Right lobe of liver (tissue), 4 donors: ENCODE results near the gene ATP6V1D.

Experiments
- POLR2A ChIP-seq: fragments of 450-650 bp; IDR thresholded peaks from one replicate; pipeline ENCODE4 v1.6.1; 2017; ENCODE audit warnings: antibody characterized with exemption, mild to moderate bottlenecking
- TF ChIP-seq, protein P1 (sequence below), 4 donors: fragments of 200-600 bp in 3 of 4; fragments of 450-650 bp in 1 of 4; IDR thresholded peaks; one replicate each; pipeline versions ENCODE4 v1.5.1 to v1.8.0; 2016 to 2022; ENCODE audit warnings: antibody characterized with exemption in 4 of 4, mild to moderate bottlenecking in 2 of 4
- donor health status: DM: no; HTN: no; CAD: no.
- donor health status: DM: no; HTN: no; CAD: no.
- donor health status: DM: no; HTN: yes; CAD: no.

- TF ChIP-seq, protein P1, sequence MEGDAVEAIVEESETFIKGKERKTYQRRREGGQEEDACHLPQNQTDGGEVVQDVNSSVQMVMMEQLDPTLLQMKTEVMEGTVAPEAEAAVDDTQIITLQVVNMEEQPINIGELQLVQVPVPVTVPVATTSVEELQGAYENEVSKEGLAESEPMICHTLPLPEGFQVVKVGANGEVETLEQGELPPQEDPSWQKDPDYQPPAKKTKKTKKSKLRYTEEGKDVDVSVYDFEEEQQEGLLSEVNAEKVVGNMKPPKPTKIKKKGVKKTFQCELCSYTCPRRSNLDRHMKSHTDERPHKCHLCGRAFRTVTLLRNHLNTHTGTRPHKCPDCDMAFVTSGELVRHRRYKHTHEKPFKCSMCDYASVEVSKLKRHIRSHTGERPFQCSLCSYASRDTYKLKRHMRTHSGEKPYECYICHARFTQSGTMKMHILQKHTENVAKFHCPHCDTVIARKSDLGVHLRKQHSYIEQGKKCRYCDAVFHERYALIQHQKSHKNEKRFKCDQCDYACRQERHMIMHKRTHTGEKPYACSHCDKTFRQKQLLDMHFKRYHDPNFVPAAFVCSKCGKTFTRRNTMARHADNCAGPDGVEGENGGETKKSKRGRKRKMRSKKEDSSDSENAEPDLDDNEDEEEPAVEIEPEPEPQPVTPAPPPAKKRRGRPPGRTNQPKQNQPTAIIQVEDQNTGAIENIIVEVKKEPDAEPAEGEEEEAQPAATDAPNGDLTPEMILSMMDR (IDR thresholded peaks at IDR 0.05), result no peak
- TF ChIP-seq POLR2A, result no peak
These were observed 41.8 kb downstream of the ATP6V1D start for GRCh38 chr14:67317822-67318221.
